KMS-11 (cell line): ENCODE data around the gene DLD.

Experiments
- H2AFZ ChIP-seq: fragments of 200-600 bp; sonication (generic); 2 replicates; pipeline ENCODE4 v1.6.1; 2016; ENCODE audit warnings: antibody characterized with exemption, mixed run types, low read depth
- H3K27ac ChIP-seq: fragments of 200-600 bp; sonication (generic); 2 replicates; pipeline ENCODE4 v1.6.1; 2016; ENCODE audit warnings: mild to moderate bottlenecking, mixed run types
- H3K27me3 ChIP-seq: fragments of 200-600 bp; sonication (generic); 2 replicates; pipeline ENCODE4 v1.6.1; 2017; ENCODE audit warnings: mild to moderate bottlenecking, low read depth, mixed run types, moderate library complexity; ENCODE audit not compliant: insufficient read depth
- H3K36me3 ChIP-seq: fragments of 200-600 bp; sonication (generic); 2 replicates; pipeline ENCODE4 v1.6.1; 2017; ENCODE audit warnings: mild to moderate bottlenecking, mixed run types; ENCODE audit not compliant: insufficient read depth
- H3K4me1 ChIP-seq: fragments of 200-600 bp; sonication (generic); 2 replicates; pipeline ENCODE4 v1.6.1; 2016; ENCODE audit warnings: mild to moderate bottlenecking, low read depth, mixed run types; ENCODE audit not compliant: poor library complexity, severe bottlenecking
- H3K4me2 ChIP-seq: fragments of 200-600 bp; sonication (generic); 2 replicates; pipeline ENCODE4 v1.7.0; 2016; ENCODE audit warnings: mild to moderate bottlenecking, mixed run types
- H3K4me3 ChIP-seq: fragments of 200-600 bp; sonication (generic); IDR thresholded peaks from 2 replicates; pipeline ENCODE4 v1.6.1; 2017; ENCODE audit warnings: low read depth, low read length, mixed read lengths; ENCODE audit not compliant: insufficient read depth
- H3K79me2 ChIP-seq: fragments of 200-600 bp; sonication (generic); 2 replicates; pipeline ENCODE4 v1.6.1; 2016; ENCODE audit warnings: low read depth, mixed run types; ENCODE audit not compliant: insufficient read depth
- H3K9ac ChIP-seq: fragments of 200-600 bp; sonication (generic); 2 replicates; pipeline ENCODE4 v1.6.1; 2016; ENCODE audit warnings: mild to moderate bottlenecking, mixed run types
- H4K20me1 ChIP-seq: fragments of 200-600 bp; sonication (generic); 2 replicates; pipeline ENCODE4 v1.6.1; 2016; ENCODE audit warnings: mild to moderate bottlenecking, mixed run types; ENCODE audit not compliant: insufficient read depth
- TF ChIP-seq, protein P1 (sequence below): fragments of 200-600 bp; sonication (generic); conservative IDR thresholded peaks from 2 replicates; pipeline ENCODE4 v1.6.1; 2017; ENCODE audit warnings: low read depth, mild to moderate bottlenecking, antibody characterized with exemption, low read length, moderate library complexity, mixed read lengths

The DLD gene, protein sequence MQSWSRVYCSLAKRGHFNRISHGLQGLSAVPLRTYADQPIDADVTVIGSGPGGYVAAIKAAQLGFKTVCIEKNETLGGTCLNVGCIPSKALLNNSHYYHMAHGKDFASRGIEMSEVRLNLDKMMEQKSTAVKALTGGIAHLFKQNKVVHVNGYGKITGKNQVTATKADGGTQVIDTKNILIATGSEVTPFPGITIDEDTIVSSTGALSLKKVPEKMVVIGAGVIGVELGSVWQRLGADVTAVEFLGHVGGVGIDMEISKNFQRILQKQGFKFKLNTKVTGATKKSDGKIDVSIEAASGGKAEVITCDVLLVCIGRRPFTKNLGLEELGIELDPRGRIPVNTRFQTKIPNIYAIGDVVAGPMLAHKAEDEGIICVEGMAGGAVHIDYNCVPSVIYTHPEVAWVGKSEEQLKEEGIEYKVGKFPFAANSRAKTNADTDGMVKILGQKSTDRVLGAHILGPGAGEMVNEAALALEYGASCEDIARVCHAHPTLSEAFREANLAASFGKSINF

DNA sequence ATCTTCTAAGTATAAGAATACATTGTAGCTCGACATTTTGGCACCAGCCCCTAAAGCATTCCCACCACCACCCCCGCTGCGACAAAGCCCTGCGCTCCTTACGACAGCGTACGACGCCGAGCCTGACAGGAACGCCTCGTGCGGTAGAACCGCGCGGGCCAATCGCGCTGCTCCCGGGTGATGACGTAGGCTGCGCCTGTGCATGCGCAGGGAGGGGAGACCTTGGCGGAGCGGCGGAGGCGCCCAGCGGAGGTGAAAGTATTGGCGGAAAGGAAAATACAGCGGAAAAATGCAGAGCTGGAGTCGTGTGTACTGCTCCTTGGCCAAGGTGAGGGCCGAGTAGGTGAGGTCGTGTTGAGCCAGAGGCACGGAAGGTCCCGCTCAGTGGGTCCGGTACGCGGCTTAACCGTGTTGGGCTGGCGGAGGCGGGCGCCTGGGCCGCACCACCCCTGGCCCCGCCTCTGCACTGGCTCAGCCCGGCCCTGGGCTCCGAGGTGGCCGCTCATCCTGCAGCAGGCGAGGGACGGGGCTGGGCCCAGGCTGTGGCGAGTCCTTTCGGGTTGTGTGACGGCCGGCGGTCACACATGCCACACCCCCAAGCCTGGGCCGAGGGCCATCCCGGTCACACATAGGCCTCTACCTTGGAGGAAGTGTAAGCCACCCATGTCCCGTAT is at the start of gene DLD:
DLD (plus strand) TSS at position 222 of the 674 bp plus-strand sequence; CDS start at position 290, 68 bp downstream.
- peak within 1 kb of the TSS; percentile 94 for H3K9ac ChIP-seq
- no peaks in the 10 kb centered on the region for H3K27me3 ChIP-seq
- peaks cover 33% of the 10 kb centered on the region for H3K4me1 ChIP-seq
- peak within 1 kb of the TSS; percentile 95 for H2AFZ ChIP-seq
- H3K79me2 ChIP-seq, result peaks cover 48% of the 10 kb centered on the region
- TF ChIP-seq, protein P1, sequence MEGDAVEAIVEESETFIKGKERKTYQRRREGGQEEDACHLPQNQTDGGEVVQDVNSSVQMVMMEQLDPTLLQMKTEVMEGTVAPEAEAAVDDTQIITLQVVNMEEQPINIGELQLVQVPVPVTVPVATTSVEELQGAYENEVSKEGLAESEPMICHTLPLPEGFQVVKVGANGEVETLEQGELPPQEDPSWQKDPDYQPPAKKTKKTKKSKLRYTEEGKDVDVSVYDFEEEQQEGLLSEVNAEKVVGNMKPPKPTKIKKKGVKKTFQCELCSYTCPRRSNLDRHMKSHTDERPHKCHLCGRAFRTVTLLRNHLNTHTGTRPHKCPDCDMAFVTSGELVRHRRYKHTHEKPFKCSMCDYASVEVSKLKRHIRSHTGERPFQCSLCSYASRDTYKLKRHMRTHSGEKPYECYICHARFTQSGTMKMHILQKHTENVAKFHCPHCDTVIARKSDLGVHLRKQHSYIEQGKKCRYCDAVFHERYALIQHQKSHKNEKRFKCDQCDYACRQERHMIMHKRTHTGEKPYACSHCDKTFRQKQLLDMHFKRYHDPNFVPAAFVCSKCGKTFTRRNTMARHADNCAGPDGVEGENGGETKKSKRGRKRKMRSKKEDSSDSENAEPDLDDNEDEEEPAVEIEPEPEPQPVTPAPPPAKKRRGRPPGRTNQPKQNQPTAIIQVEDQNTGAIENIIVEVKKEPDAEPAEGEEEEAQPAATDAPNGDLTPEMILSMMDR, result no peak
- no peaks in the 10 kb centered on the region for H4K20me1 ChIP-seq
- H3K36me3 ChIP-seq, result peaks cover 5% of the 10 kb centered on the region; the same call in 1 of the 2 replicates
- H3K4me3 ChIP-seq, result peak within 1 kb of the TSS; percentile 54
- H3K27ac ChIP-seq, result peak within 1 kb of the TSS; percentile 95
- peak within 1 kb of the TSS; percentile 81 for H3K4me2 ChIP-seq

- H3K9ac ChIP-seq, result no peak overlapping the region
- H3K4me2 ChIP-seq, result no peak overlapping the region
- no peak overlapping the region for H3K4me3 ChIP-seq
- no peaks in the 10 kb centered on the region for H3K79me2 ChIP-seq
- TF ChIP-seq, protein P1, result no peak
- H4K20me1 ChIP-seq, result no peaks in the 10 kb centered on the region
- H2AFZ ChIP-seq, result no peak overlapping the region
- no peaks in the 10 kb centered on the region for H3K36me3 ChIP-seq
- no peaks in the 10 kb centered on the region for H3K27me3 ChIP-seq
- no peaks in the 10 kb centered on the region for H3K4me1 ChIP-seq
- H3K27ac ChIP-seq, result no peak overlapping the region
Measured at GRCh38 chr7:107842213-107842612, 48.8 kb upstream of the DLD start.

DNA sequence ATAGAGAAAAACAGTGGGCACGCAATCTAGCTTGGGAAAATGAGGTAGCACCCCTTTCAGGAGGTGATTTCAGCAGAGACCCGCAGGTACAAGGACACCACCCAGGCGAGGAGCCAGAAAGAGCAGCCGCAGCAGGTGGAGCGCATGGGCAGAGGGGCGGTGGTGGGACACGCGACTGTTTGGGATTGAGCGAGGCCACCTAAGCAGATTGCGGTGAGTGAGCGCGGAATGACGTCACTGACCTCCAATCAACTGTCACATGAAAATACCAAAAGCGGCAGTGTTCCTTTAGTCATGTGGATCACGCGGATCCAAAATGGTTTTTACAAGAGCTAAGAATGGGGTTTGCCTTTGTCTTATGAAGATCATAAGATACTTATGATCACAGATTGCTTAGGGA is 47.8 kb upstream of the DLD start:
- Histone ChIP-seq H3K79me2 (no peaks in the 10 kb centered on the region), H3K27ac (no peak overlapping the region), H2AFZ (no peak overlapping the region), H4K20me1 (no peaks in the 10 kb centered on the region), H3K9ac (no peak overlapping the region), H3K4me1 (no peaks in the 10 kb centered on the region), H3K4me2 (no peak overlapping the region), H3K27me3 (no peaks in the 10 kb centered on the region), H3K36me3 (no peaks in the 10 kb centered on the region), H3K4me3 (no peak overlapping the region)
- TF ChIP-seq, protein P1, result no peak

GRCh38 chr7:107846324-107846723 is 44.7 kb upstream of the DLD start:
- H3K4me2 ChIP-seq, result no peak overlapping the region
- TF ChIP-seq, protein P1, result no peak

More at GRCh38 chr7:107846324-107846723, 44.7 kb upstream of the DLD start:
- H3K4me3 ChIP-seq, result no peak overlapping the region
- no peaks in the 10 kb centered on the region for H3K27me3 ChIP-seq
- no peak overlapping the region for H3K9ac ChIP-seq
- H3K4me1 ChIP-seq, result no peaks in the 10 kb centered on the region
- no peak overlapping the region for H2AFZ ChIP-seq
- H3K27ac ChIP-seq, result no peak overlapping the region
- no peaks in the 10 kb centered on the region for H4K20me1 ChIP-seq
- no peaks in the 10 kb centered on the region for H3K36me3 ChIP-seq
- H3K79me2 ChIP-seq, result no peaks in the 10 kb centered on the region
